GM13977 (cell line): ENCODE data around the gene SLIT3.

Experiments used
- DNase-seq: peaks from one replicate; pipeline ENCODE4 v3.0.0; 2012; ENCODE audit warnings: low spot score
- in situ Hi-C: fragments of 300-500 bp; cut with MboI; formaldehyde crosslinking; loops from one replicate; pipeline ENCODE4 v1.12.0; 2022; ENCODE audit warnings: low sequenced_read_pairs, low pct_unique_long_range_greater_than_20kb, mixed read lengths, inconsistent platforms; ENCODE audit not compliant: unreplicated experiment
- TF ChIP-seq, protein P1 (sequence below): IDR thresholded peaks from 2 replicates; pipeline ENCODE4 v1.5.1; 2012; ENCODE audit warnings: mild to moderate bottlenecking, control low read depth; ENCODE audit not compliant: insufficient read depth; ENCODE audit errors: extremely low read depth, missing control alignments

The SLIT3 gene

DNA sequence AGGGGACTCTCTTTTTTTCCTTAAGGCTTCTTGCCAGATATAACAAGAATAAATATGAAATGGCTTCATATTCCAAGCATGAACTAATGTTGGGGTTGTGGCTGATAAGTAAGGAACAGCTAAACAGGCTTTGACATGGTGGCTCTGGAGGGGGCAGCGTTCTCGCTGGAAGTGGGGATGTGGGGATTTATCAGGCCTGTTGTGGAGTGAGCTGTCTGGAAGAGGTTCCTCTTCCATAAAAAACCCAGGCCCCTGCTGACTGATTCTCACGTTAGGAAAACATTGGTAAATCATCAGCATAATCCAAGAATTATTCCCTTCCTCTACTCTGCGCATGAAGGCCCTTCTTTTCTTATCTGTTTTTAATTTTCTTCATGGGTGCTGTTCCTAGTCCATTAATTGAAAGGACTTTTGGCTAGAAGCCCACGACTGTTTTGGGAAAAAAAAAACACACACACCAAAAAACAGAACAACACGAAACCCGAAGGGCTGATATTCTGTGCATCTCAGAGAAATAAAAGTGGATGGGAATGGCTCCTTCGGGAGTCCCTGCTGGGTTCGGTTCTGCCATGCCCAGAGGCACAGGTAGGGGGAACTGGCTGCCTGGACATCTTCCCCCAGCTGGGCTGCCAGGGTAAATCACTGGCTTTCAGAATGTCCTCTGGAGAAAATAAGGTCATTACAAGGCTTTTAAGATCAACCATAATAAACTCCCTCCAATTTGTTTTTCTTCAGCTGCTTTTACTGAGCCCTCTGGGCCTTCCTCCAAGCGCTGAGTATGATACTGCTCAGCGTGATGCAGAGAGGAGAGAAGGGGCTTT is 297.0 kb downstream of the SLIT3 start:
- in situ Hi-C loops = no loop called here
- TF ChIP-seq, protein P1, sequence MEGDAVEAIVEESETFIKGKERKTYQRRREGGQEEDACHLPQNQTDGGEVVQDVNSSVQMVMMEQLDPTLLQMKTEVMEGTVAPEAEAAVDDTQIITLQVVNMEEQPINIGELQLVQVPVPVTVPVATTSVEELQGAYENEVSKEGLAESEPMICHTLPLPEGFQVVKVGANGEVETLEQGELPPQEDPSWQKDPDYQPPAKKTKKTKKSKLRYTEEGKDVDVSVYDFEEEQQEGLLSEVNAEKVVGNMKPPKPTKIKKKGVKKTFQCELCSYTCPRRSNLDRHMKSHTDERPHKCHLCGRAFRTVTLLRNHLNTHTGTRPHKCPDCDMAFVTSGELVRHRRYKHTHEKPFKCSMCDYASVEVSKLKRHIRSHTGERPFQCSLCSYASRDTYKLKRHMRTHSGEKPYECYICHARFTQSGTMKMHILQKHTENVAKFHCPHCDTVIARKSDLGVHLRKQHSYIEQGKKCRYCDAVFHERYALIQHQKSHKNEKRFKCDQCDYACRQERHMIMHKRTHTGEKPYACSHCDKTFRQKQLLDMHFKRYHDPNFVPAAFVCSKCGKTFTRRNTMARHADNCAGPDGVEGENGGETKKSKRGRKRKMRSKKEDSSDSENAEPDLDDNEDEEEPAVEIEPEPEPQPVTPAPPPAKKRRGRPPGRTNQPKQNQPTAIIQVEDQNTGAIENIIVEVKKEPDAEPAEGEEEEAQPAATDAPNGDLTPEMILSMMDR = no peak
- no peak for DNase-seq

DNA sequence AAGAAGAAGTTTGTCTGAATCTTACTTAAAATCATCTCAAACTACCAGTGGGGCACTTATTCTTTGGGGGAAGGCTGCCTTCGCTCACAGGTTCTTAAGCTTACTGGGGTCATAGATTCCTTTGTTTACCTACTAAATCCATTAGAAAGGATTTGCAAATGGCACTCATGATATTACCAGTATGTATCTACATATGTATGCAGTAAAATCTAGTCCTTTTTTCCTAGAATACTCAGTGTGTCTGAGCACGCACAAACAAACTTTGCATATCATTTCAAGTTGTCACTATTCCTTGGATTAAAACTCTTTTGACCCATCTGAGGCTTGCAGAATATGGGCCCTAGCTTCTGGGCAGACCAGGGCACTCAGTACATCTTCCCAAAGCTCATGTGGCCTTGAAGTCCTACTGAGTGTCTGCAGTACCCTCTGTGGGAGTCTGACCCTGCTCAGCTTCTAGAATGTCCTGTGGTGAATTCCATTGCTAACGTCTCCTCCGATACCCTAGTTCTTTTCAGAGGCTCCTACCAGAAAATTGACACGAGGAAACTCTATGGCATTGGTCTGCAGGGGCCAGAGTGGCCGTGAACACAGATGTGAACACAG is 297.9 kb downstream of the SLIT3 start:
- DNase-seq = no peak
- TF ChIP-seq, protein P1 = no peak
- in situ Hi-C loops = no loop called here

DNA sequence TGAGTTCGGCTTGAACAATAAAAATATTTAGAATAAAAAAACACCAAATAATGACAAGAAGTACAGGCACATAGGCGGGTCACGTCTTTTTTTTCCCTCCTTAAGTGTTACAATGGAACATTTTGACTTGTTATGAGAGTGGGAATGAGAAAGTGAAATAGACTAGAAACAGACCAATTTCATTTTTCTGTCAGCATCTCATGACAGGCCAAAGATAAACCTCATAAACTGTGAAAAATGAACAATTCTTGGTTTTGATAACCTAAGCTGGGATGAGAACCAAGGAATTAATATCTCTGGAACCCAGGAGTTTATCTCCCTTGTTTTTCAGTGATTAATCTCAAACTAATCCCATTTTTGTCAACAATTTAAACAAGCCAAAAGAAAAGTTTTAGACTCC is 299.5 kb downstream of the SLIT3 start:
- in situ Hi-C loops = no loop called here
- DNase-seq = no peak
- TF ChIP-seq, protein P1 = no peak

DNA sequence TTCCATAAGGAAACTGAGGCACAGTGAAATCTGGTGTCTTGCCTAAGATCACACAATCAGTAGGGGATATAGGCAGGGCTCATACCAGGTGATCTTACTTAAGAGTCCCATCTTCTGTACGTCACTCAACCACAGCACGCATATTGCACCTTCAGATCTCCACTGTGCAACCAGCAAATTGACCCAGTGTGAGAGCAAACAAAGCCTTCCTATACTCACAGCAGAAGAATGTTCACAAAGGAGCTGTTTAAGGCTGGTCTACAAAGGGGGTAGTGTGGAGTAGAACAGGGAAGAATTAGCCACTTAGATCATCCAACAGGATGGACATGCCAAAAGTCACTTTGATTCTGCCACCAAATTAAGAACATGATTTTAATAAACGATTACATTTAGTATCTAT is 305.9 kb downstream of the SLIT3 start:
- TF ChIP-seq, protein P1 = no peak
- in situ Hi-C loops = loop anchor here (25.0 kb wide), 2 partner anchors 292 to 592 kb away; partner anchors contain the start of gene SPDL1
- no peak for DNase-seq

DNA sequence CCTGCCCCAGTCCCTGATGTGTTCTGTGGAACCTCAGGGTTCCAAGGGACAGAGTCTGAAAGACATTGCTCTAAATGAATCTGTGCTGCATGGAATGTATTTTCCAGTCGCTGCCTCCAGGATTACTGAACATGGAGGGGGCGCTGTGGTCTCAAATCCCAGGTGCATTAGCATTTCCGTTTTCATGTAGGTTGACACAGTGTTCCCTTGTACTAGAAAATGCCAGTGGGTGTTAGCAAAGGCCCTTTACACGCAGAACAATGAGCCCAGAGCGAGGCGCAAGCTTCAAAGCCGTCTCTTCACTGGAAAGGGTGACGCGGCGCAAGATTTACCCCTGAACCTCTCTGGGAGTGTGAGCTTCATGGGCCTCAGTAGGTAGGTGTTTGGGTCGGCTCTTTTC is 308.3 kb downstream of the SLIT3 start:
- in situ Hi-C loops = loop anchor here (25.0 kb wide), 2 partner anchors 295 to 595 kb away; partner anchors contain the start of gene SPDL1
- no peak for DNase-seq
- TF ChIP-seq, protein P1 = no peak

DNA sequence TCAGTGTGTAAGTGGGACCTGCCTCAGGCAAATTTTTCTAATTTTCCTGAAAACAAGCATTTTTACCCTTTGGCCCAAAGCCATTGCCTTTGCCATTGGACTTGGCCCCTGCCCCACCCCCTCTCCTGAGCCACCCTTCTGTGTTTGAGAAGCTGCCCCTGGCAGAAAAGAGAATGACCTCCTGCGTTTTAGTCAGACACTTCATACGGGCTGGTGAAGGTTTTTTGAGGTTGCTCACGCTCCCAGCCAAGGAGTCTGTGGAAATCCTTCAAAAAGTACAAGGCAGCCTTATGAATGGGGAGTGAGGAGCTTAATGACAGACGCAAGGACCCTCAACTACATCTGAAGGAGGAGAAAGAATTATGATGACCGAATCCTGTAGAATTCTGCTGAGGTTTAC is 308.9 kb downstream of the SLIT3 start:
- in situ Hi-C loops = loop anchor here (25.0 kb wide), 2 partner anchors 295 to 595 kb away; partner anchors contain the start of gene SPDL1
- TF ChIP-seq, protein P1 = no peak
- DNase-seq = no peak
